Endodermal cell (in vitro differentiated cells): ENCODE results near the gene GRID1. TPM values are rescaled to one million over a fixed set of nuclear protein-coding genes. Genes with fewer than 3 reads are reported as not detected.

Source experiments
- DNase-seq: peaks from one replicate; pipeline ENCODE4 v3.0.0-alpha.2; 2017
- H3K27ac ChIP-seq: 2 replicates; pipeline ENCODE4 v1.5.1; 2013; ENCODE audit warnings: mild to moderate bottlenecking, low read depth, low read length, moderate library complexity
- H3K27me3 ChIP-seq: 2 replicates; pipeline ENCODE4 v1.6.1; 2013; ENCODE audit warnings: mild to moderate bottlenecking, low read length, moderate library complexity; ENCODE audit not compliant: insufficient read depth, control insufficient read depth, poor library complexity, severe bottlenecking
- H3K36me3 ChIP-seq: 2 replicates; pipeline ENCODE4 v1.7.0; 2013; ENCODE audit warnings: mild to moderate bottlenecking, low read length, moderate library complexity; ENCODE audit not compliant: control insufficient read depth, insufficient read depth
- H3K4me1 ChIP-seq: one replicate; pipeline ENCODE4 v1.7.0; 2013; ENCODE audit warnings: low read length; ENCODE audit not compliant: control insufficient read depth, insufficient read depth
- H3K4me3 ChIP-seq: 2 replicates; pipeline ENCODE4 v1.5.1; 2013; ENCODE audit warnings: mild to moderate bottlenecking, low read length, moderate library complexity
- H3K9ac ChIP-seq: 2 replicates; pipeline ENCODE4 v1.6.1; 2013; ENCODE audit warnings: mild to moderate bottlenecking, low read length, moderate library complexity; ENCODE audit not compliant: poor library complexity, severe bottlenecking; ENCODE audit errors: extremely low read depth
- H3K9me3 ChIP-seq: 2 replicates; pipeline ENCODE4 v1.6.1; 2013; ENCODE audit warnings: mild to moderate bottlenecking, low read length, moderate library complexity; ENCODE audit not compliant: control insufficient read depth
- H3K27ac Mint-ChIP-seq: 2 replicates; pipeline ENCODE4 v1.8.0; 2020; ENCODE audit warnings: mixed read lengths
- H3K27me3 Mint-ChIP-seq: 2 replicates; pipeline ENCODE4 v1.8.0; 2021; ENCODE audit warnings: mild to moderate bottlenecking, mixed read lengths; ENCODE audit not compliant: insufficient read depth
- H3K36me3 Mint-ChIP-seq: 2 replicates; pipeline ENCODE4 v1.8.0; 2020; ENCODE audit warnings: low read depth, mixed read lengths
- H3K4me1 Mint-ChIP-seq: 2 replicates; pipeline ENCODE4 v1.8.0; 2020; ENCODE audit warnings: mixed read lengths
- H3K4me3 Mint-ChIP-seq: 2 replicates; pipeline ENCODE4 v1.8.0; 2020; ENCODE audit warnings: mild to moderate bottlenecking, moderate library complexity, mixed read lengths
- H3K9me3 Mint-ChIP-seq: 2 replicates; pipeline ENCODE4 v1.8.0; 2020; ENCODE audit warnings: mild to moderate bottlenecking, mixed read lengths
- WGBS, 2 experiments: methylation state at CpG; one replicate each; pipeline versions ENCODE4 v1.1.5 to v1.1.7; 2013; ENCODE audit warnings: missing lambda C conversion rate in 2 of 2, mixed read lengths in 1 of 2; ENCODE audit not compliant: insufficient coverage in 1 of 2, insufficient read length in 1 of 2; 5-methylcytosine and 5-hydroxymethylcytosine counted together
- total RNA-seq, 2 donors: library from RNA; stranded (reverse); fragmentation: NEBNext Ultra II Directional in 1 of 2; extraction: Animal tissue kit (Norgen Biotek cat#: 25700) in 1 of 2; gene quantifications; 2 replicates in 1 of 2; 3 replicates in 1 of 2; pipeline ENCODE4 v1.2.1, GENCODE V29; 2021
- TF ChIP-seq, protein P1 (sequence below): fragments of 200-600 bp; sonication (generic); conservative IDR thresholded peaks from 2 replicates; pipeline ENCODE4 v1.5.0; 2021; ENCODE audit warnings: antibody characterized with exemption, mild to moderate bottlenecking

Gene GRID1
- total RNA-seq, 2 donors from 2014 or later: 0.13 to 0.53 TPM

DNA sequence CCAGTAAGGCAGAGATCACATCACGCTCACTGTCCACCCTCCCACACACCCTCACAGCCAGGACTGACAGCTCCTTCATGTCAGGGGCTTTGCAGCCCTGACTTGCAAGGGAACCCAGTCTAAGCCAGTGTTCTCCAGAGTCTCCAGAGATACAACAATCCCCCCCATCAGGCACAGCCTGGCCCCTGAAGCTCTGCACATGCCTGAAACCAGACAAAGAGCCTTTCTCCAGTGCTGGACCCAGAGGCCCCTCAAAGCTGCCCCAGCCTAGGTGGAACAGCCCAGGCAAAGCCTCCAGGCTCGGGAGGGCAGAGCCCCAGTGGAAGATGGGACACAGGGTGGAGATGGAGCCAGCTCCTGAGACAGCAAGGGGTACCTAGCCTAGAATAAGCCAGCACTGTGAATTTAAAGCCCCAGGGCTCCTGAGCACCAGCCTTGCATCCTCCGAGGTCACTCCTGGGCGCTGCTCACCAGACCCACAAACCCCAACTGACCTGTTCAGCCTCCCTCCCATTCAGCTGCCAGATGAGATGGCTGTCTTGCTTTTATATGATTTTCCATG lies 50.2 kb downstream of the GRID1 start:
- TF ChIP-seq, protein P1, sequence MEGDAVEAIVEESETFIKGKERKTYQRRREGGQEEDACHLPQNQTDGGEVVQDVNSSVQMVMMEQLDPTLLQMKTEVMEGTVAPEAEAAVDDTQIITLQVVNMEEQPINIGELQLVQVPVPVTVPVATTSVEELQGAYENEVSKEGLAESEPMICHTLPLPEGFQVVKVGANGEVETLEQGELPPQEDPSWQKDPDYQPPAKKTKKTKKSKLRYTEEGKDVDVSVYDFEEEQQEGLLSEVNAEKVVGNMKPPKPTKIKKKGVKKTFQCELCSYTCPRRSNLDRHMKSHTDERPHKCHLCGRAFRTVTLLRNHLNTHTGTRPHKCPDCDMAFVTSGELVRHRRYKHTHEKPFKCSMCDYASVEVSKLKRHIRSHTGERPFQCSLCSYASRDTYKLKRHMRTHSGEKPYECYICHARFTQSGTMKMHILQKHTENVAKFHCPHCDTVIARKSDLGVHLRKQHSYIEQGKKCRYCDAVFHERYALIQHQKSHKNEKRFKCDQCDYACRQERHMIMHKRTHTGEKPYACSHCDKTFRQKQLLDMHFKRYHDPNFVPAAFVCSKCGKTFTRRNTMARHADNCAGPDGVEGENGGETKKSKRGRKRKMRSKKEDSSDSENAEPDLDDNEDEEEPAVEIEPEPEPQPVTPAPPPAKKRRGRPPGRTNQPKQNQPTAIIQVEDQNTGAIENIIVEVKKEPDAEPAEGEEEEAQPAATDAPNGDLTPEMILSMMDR: no peak
- 92 to 100% methylated on average over 2 to 4 of the region's 4 CpGs for WGBS, 2 experiments

DNA sequence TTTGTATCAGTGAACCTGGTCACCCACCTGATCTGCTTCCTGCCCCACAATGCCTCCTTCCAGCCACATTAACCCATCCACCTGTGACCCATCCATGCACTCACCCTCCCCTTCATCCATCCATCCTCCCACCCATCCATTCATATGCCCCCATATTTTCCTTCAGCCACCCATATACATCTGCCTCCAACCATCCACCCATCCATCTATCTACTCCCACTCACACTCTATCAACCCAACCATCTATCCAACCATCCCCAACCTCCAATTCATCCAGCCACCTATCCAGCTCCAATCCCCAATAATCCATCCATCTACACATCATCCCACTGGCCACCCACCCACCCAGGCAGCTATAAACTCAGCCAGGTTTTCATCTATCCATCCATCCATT lies 51.0 kb downstream of the GRID1 start:
- no peak overlapping the region for H3K4me3 Mint-ChIP-seq
- no peaks in the 10 kb centered on the region for H3K36me3 Mint-ChIP-seq
- no peak overlapping the region for H3K27ac Mint-ChIP-seq
- Histone ChIP-seq H3K9ac (no peak overlapping the region), H3K27me3 (peaks cover under 1% of the 10 kb centered on the region), H3K9me3 (no peaks in the 10 kb centered on the region), H3K4me1 (no peaks in the 10 kb centered on the region), H3K4me3 (no peak overlapping the region), H3K27ac (no peak overlapping the region), H3K36me3 (no peaks in the 10 kb centered on the region)
- no peaks in the 10 kb centered on the region for H3K4me1 Mint-ChIP-seq
- peaks cover 6% of the 10 kb centered on the region for H3K27me3 Mint-ChIP-seq
- H3K9me3 Mint-ChIP-seq: no peaks in the 10 kb centered on the region
- TF ChIP-seq, protein P1: no peak
- DNase-seq: no peak

More for the DNA sequence above, 50.2 kb downstream of the GRID1 start:
- Histone ChIP-seq H3K27me3 (no peaks in the 10 kb centered on the region), H3K27ac (no peak overlapping the region), H3K4me3 (no peak overlapping the region), H3K9me3 (no peaks in the 10 kb centered on the region), H3K36me3 (no peaks in the 10 kb centered on the region), H3K4me1 (no peaks in the 10 kb centered on the region), H3K9ac (no peak overlapping the region)
- no peaks in the 10 kb centered on the region for H3K9me3 Mint-ChIP-seq
- H3K27ac Mint-ChIP-seq: no peak overlapping the region
- peak; percentile 29 for DNase-seq
- H3K36me3 Mint-ChIP-seq: no peaks in the 10 kb centered on the region
- no peaks in the 10 kb centered on the region for H3K27me3 Mint-ChIP-seq
- no peak overlapping the region for H3K4me3 Mint-ChIP-seq
- no peaks in the 10 kb centered on the region for H3K4me1 Mint-ChIP-seq

DNA sequence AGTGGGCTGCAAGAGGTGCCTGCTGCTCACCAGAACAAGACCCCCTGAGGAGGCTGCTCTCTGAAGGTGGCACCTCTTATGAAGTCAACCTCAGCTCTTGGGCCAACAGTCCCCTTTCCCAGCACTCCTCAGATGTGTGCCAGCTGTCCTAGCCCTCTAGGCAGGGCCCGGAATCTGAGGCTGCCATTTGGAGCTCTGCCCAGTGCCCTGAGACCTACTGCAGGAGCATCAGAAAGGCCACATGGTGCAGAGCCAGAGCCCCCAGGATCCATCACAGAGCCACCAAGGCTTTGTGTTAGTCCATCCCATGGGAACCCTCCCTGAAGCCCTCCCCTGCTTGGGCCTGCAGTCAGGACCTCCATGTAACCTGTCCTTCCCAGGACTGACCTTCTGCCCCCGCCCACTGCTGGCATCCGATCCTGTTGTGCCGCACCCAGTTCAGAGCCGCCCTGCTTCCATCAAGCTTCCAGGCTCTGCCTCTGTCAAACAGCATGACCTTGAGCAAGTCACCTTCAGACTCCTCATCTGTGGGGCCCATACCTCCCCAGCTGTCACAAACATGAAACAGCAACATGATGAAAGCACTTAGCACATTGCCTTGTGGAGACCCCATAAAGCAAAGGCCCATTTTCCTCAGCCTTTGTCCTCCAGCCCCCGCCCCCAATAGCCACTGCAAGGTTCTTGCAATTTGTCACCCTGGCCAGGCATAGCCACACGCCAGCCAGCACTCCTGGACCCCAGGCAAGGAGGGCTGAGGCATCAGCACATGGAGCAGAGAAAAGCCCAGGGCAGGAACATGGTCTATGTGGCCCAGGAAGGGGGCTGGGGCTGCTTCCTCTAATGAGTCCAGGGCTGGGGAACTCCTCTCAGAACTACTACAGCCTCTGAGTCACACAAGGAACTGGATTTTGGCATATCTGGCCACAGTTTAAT lies 51.7 kb downstream of the GRID1 start:
- peak; percentile 24 for DNase-seq
- TF ChIP-seq, protein P1: no peak
- H3K9me3 ChIP-seq: no peaks in the 10 kb centered on the region
- no peaks in the 10 kb centered on the region for H3K36me3 Mint-ChIP-seq
- H3K4me3 Mint-ChIP-seq: no peak overlapping the region
- peaks cover 6% of the 10 kb centered on the region for H3K27me3 ChIP-seq
- H3K9ac ChIP-seq: no peak overlapping the region
- H3K9me3 Mint-ChIP-seq: no peaks in the 10 kb centered on the region
- no peaks in the 10 kb centered on the region for H3K4me1 Mint-ChIP-seq
- 79 to 86% methylated on average over 6 to 7 of the region's 7 CpGs for WGBS, 2 experiments
- no peak overlapping the region for H3K4me3 ChIP-seq
- H3K36me3 ChIP-seq: no peaks in the 10 kb centered on the region
- no peak overlapping the region for H3K27ac ChIP-seq
- peaks cover 8% of the 10 kb centered on the region for H3K27me3 Mint-ChIP-seq
- no peak overlapping the region for H3K27ac Mint-ChIP-seq
- H3K4me1 ChIP-seq: no peaks in the 10 kb centered on the region
